ENCODE results near the gene BIK.
"Not testable (repeated sequence)": the region's sequence is repeated elsewhere in the genome, so short reads cannot be mapped to it uniquely, and the experiment has no call there.

BIK gene

GRCh38 chr22:43142880-43143562 is 32.5 kb downstream of the BIK start, which contains the start of gene MCAT:
TSS of gene MCAT (minus strand) at chr22:43143398. CDS start at chr22:43143348, 50 bp downstream.
- no peak for FAIRE-seq

DNA sequence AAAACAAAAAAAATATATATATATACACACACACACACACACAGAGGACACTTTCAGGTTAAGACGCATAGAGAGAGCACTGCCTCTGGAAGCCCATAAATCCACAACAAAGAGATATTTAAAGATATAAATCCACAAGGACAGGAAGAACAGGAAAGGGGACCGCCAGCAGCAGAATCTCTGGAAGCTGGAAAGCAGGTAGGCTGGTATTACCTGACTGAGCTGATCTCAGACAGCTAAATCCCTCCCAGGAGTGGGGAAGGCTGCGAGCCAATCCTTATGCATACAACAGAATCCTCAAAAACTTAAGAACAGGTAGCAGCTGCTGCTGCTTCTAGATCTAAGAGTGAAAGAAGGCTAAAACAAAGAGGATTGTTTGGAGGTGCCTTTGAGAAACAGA is 34.4 kb downstream of the BIK start:
- FAIRE-seq = no peak

DNA sequence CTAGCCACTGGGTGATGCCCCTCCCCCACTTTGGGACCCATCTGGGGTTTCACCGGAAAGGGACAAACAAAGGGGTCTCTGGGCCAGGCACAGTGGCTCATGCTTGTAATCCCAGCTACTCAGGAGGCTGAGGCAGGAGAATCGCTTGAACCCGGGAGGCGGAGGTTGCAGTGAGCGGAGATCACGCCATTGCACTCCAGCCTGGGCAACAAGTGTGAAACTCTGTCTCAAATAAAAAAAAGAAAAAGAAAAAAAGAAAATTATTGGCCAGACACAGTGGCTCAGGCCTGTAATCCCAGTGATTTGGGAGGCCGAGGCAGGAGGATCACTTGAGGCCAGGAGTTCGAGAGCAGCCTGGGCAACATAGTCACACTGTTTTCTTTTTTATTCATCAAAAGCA is 34.8 kb downstream of the BIK start:
- FAIRE-seq = not testable (repeated sequence)

DNA sequence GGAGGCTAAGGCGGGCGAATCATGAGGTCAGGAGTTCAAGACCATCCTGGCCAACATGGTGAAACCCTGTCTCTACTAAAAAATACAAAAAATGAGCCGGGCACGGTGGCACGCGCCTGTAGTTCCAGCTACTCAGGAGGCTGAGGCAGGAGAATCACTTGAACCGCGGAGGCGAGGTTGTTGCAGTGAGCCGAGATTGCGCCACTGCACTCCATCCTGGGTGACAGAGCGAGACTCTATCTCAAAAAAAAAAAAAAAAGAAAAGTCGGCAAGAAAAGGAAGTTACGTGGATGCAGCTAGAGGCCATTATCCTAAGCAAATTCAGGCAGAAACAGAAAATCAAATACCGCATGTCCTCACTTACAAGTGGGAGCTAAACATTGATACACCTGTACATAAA is 35.8 kb downstream of the BIK start:
- FAIRE-seq = not testable (repeated sequence)

- no peak for FAIRE-seq
Observed at GRCh38 chr22:43147821-43148220, 37.3 kb downstream of the BIK start.

GRCh38 chr22:43148581-43148980 is 38.0 kb downstream of the BIK start:
- FAIRE-seq = no peak

DNA sequence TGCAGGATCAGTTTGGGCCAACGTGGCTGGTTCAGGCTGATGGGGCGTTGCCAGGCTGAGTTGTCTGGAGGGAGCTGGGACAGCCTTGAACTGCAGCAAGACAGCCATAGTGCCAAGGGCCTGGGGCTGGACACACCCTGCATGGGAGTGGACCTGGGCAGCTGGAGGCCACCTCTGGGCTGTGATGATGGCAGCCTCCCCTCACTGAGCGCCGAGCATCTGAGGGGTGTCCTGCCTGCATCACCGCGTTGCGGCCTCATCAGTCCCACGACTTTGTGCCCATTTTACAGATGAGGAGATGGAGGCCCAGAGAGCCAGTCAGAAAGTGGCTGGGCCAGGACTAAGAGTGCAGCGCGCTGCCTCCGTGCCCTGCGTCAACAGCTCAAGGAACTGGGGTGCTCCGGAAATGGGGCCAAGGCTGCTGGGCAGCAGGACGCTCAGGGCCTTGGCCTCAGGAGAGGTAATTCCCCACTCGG is 40.2 kb downstream of the BIK start:
- FAIRE-seq = no peak

GRCh38 chr22:43151251-43152002 is 40.9 kb downstream of the BIK start, which contains the start of gene TSPO:
TSS of gene TSPO (plus strand) at chr22:43151559. CDS start at chr22:43159239, 7,680 bp downstream.
- no peak for FAIRE-seq

- FAIRE-seq = no peak
Observed at GRCh38 chr22:43152003-43152356, 41.4 kb downstream of the BIK start.

GRCh38 chr22:43152357-43153071 is 42.0 kb downstream of the BIK start:
- FAIRE-seq = no peak

DNA sequence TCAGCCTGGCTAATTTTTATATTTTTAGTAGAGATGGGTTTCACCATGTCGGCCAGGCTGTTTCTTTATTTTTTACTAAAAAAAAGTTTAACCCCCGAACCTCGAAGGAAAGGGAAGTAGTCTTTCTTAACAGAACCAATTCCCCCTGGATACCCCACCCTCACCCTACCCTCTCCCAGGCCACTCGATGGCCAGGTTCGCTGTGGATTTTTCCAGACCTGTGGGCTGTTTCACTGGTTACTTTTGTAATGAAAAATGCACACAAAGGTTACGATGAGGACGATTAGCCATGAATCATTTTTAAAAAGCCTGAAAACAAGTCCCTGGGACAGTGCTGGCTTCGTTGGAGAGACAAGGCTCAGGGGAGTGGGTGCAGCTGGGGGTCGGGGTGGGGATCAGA is 43.3 kb downstream of the BIK start:
- FAIRE-seq = no peak

DNA sequence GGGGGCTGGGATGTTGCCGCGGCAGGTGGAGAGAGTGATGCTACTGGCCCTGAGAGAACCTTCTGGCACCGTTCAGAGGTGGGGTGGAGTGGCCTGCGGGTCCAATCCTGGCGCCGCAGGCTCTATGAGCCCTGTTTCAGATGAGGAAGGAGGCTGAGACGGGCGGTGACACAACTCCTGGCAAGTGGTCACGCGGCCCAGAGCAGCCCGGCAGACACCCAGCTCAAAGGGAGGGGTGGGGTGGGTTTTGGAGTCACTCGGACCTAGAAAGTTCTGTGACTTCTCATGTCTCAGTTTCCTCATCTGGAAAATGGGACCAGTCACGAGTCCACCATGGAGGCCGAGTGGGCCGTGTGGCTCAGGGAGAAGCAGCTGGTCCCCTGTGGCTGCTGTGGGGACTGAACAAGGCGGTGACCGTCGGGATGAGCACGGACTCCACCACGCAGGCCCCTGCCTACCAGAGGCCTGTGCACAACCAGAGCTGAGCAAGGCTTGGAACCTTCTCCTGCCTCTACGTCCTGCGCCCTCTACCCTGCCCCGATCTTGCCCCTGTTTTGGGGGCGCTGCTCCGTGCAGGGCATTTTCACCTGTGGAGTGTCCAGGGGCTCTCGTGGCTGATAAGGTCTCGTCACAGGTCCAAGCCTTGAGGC is 44.5 kb downstream of the BIK start:
- no peak for FAIRE-seq

- FAIRE-seq = no peak
Observed at GRCh38 chr22:43155789-43156188, 45.2 kb downstream of the BIK start.

- FAIRE-seq = no peak
Observed at GRCh38 chr22:43156413-43156812, 45.9 kb downstream of the BIK start.

DNA sequence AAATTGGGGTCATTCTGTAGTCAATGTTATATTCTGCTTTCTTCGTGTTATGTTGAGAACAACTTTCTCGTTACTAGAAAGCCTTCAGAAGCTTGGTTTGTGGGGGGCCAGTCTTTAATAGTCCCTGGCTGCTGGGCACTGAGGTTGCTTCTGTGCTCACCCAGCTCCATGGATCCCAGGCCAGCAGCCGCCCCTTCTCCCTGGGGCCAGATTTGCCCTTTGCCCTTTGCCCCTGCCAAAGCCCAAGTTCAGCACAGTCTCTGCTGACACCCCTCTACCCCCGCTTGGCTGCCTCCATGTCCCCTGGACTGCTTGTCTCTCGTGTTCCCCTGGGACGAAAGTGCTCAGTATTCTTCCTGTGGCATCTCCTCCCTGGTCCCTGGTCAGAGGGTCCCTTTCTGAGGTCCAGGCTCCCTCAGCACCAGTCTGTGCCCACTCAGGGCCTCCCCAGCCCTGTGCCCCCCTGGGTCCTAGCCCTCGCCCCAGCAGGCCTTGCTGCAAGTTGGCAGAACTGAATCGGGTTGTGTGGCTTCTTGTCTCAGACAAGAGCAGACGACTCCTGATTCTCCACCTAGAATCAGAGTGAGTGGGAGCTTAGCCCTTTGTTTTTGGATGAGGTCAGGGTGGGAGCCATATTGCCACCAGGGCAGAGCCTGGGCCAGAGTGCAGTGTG is 47.5 kb downstream of the BIK start:
- no peak for FAIRE-seq

DNA sequence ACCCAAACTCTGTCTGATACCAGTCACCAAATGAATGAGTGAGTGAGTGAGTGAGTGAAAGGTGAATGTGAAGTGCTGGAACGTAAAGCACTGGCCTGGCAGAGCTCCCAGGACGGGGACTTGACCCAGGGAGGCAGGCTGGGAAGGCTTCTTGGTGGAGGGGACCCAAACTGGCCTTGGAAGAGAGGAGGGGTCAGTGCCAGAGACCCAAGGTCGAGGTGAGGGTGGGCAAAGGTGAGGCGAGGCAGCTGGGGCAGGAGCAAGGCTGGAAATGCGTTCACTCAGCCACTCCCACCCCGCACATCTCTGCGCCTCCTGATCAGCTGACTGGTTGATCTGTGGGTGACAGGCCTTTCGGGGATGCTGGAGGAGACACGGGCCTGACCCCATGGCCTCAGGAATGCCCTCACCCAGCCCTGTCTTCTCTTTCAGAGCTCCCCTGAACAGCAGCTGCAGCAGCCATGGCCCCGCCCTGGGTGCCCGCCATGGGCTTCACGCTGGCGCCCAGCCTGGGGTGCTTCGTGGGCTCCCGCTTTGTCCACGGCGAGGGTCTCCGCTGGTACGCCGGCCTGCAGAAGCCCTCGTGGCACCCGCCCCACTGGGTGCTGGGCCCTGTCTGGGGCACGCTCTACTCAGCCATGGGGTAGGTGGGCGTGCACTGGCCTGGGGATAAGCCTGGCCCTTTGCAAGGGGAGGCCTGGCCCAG is 48.4 kb downstream of the BIK start:
- FAIRE-seq = no peak

DNA sequence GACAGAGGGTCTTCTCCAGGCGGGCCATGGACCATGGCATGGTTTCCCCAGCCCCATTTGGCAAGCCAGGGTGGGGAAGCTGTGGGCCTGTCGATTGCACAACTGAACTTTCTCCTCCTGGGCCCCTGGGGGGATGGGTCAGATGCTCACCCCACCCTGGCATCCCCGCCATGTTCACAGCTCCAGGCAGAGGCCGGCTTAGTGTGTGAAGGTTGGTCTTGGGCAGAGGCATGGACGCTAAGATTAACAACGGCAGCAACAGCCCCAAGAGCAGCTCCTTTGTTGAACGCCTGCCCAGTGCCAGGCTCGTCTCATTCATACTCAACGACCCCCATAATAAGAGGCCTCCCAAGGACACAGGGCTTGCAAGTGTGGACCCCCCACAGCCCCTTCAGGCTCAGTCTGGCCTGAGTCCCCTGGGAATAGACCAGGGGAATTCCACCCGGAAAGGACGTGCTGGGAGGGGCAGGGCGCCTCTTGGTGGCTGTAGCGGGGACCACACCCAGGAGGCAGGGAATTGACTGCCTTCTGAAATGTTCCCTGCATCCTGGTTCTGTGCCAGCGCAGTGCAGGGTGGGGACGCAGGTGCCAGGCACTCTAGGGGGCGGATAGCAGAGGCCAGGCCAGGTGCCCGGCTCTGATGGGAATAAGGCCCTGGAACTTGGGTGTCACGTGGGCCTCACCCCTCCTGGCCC is 49.1 kb downstream of the BIK start:
- FAIRE-seq = no peak

GRCh38 chr22:43160497-43161126 is 50.1 kb downstream of the BIK start:
- FAIRE-seq = no peak

DNA sequence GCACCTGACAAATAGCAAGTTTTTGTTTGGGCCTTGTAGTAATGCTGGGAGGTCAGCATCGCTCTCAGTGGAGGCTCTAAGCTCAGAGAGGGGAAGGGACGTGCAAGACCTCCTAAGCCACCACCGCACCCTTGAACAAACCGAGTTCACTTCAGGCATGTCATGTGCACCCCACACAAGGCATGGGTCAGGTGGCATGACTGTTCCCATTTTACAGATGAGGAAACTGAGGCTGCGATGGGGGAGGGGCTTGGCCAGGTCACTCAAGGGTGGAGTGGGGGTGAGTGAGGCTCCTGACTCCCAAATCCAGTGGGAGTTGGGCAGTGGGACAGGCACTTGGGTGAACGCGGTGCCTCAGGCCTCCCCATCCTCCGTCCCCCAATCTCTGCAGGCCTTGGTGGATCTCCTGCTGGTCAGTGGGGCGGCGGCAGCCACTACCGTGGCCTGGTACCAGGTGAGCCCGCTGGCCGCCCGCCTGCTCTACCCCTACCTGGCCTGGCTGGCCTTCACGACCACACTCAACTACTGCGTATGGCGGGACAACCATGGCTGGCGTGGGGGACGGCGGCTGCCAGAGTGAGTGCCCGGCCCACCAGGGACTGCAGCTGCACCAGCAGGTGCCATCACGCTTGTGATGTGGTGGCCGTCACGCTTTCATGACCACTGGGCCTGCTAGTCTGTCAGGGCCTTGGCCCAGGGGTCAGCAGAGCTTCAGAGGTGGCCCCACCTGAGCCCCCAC is 52.0 kb downstream of the BIK start:
- no peak for FAIRE-seq

DNA sequence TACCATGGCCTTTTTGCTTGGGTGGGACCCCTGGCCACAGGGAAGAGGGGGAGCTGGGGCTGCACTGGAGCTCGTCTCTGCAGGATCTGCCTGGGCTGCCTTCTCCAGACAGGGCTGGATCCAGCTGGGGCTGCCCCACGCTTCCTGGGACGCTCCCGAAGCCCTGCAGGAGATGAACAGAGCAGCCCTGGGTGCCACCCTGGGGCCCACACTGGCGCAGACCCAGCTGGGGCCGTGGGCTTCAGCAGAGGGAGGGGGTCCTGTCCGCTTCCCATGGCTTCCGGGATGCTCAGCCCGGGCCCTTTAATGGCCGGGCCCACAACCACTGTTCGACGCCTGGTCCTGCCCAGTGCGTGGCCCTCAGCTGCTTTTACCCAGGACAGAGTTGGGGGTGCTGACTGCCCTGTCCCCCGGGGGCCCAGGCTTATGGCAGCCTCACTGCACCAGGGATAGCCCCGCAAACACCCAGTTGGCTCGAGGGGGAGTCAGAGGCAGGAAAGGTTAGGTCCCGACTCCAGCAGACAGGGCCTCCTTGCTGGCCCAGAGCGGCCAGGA is 52.8 kb downstream of the BIK start:
- FAIRE-seq = no peak
